Erythroblast (primary cell): ENCODE measurements around the gene RXRG.

Experiments used
- DNase-seq, 2 experiments: peaks; one replicate each; lab custom pipeline; 2025; lab: John Stamatoyannopoulos, UW
- GATA1 ChIP-seq: IDR thresholded peaks from 2 replicates; pipeline ENCODE4 v1.6.1; 2011; ENCODE audit warnings: low read depth, mild to moderate bottlenecking, control low read depth, low read length, moderate library complexity
- POLR2A ChIP-seq: IDR thresholded peaks from 2 replicates; pipeline ENCODE4 v1.6.1; 2011; ENCODE audit warnings: mild to moderate bottlenecking, low read length

The RXRG gene

GRCh38 chr1:165436994-165437393 lies 7.9 kb downstream of the RXRG start:
- no peak for DNase-seq
- TF ChIP-seq POLR2A: no peak
- TF ChIP-seq GATA1: no peak

DNA sequence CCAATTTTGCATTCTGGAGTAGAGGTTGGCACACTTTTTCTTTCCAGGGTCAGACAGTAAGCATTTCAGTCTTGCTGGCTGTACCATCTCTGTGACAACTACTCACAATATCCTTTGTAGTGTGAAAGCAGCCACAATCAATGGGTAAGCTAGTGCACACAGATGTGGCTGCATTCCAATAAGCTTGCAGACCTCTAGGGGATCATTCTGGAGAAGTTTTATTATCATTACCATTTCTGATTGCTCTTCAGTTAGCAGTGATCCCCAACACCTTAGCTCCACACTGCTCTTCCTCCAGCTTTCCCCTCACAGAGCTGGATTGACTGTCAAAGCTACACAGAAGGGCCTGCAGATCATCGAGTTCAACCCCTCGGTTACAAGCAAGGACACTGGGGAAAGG lies 9.1 kb downstream of the RXRG start:
- TF ChIP-seq POLR2A: no peak
- no peak for TF ChIP-seq GATA1
- no peak for DNase-seq

DNA sequence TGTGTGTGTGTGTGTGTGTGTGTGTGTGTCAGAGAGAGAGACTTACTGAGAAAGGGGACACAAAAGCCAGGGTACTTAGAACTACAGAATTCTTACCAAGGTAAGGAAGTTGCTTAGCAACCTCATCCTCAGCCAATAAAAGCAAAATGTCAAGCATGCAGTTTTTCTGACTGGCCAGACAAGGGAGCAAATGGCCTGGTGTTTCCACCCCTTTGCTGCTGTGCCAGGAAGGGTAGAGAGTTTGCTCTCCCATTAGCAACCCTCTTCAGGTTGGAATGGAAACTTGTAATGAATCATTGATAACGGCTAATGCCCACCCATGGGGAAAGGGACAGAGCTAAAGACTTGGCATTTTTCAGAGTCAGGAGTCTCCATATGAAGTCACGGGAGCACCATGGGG lies 10.6 kb downstream of the RXRG start:
- DNase-seq: no peak
- no peak for TF ChIP-seq POLR2A
- no peak for TF ChIP-seq GATA1

GRCh38 chr1:165431079-165431478 lies 13.8 kb downstream of the RXRG start:
- TF ChIP-seq GATA1: no peak
- DNase-seq: no peak

DNA sequence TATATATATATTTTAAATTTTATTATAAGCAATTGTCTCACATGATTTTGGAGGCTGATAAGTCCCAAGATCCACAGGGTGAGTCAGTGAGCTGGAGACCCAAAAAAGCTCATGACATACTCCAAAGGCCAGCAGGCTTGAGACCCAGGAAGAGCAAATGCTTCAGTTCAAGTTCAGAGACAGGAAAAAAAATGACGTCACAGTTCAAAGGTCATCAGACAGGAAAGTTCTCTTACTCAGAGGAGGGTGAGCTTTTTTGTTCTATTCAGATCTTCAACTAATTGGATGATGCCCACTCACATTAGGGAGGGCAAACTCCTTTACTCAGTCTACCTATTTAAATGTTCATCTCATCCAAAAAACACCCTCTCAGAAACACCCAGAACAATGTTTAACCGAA lies 18.2 kb downstream of the RXRG start:
- TF ChIP-seq POLR2A (no peak), GATA1 (no peak)
- DNase-seq: no peak

- DNase-seq: no peak
- TF ChIP-seq GATA1 (no peak), POLR2A (no peak)
Observed at GRCh38 chr1:165425621-165426020, 19.3 kb downstream of the RXRG start.

DNA sequence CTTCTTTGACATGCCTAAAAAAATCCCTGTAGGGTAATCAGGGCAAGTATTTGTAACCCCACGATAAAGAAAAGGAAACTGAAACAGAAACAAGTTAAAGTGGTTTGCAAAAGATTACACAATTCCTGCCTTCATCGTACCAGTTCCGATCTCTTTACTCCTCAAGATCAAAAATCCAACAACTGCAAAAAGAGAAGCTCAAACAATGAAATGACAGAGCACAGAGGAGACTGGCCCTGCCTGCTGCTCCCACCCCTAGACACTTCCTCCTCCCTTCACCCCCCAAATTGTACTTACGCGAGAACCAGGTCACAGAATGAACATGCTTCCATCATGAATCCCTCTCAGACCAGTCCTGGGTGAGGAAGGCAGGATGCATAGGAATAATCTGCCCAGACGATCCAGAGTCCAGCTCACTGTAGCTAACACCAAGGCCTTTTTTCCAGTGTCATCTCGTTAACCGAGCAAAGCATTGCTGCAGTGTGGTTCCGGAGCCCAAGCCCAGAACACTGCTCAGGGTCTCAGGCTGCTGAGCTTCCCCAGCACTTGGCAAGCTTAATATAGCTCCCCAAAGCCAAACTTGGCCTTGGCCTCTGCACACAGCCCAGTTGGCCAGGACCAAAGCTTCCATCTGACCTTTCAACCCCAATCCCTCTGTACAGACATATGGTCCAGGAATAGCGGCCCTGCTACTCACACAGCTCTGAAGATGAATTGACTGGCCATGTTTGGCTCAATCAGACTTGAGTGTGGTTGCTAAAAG lies 20.3 kb downstream of the RXRG start:
- TF ChIP-seq GATA1 (no peak), POLR2A (no peak)
- no peak for DNase-seq

DNA sequence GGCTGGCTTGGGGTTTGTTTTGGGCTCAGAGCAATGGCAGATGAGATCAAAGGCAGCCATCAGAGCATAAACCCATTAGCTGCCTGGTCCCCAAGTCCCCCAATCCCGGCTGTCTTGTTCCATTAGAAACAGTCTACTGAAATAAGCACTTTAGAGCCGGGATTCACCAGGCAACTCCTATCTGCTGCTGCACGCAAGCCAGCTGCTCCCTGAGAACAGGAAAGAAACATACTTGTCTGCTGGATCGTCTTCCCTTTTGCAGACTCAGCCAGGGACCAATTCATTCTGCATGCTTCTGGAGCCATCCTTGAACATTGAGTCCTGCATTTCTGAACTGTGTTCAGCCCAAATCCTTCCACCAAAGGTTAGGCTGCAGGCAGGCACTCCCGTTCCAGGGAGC lies 21.8 kb downstream of the RXRG start:
- TF ChIP-seq GATA1 (no peak), POLR2A (no peak)
- DNase-seq: no peak

- TF ChIP-seq GATA1 (no peak), POLR2A (no peak)
Observed at GRCh38 chr1:165420655-165421054, 24.3 kb downstream of the RXRG start.

GRCh38 chr1:165419839-165420238 lies 25.1 kb downstream of the RXRG start:
- no peak for DNase-seq
- TF ChIP-seq POLR2A (no peak), GATA1 (no peak)

More at GRCh38 chr1:165420655-165421054, 24.3 kb downstream of the RXRG start:
- DNase-seq: no peak

- no peak for TF ChIP-seq GATA1
- no peak for TF ChIP-seq POLR2A
- DNase-seq: no peak
Observed at GRCh38 chr1:165418195-165418594, 26.7 kb downstream of the RXRG start.

- no peak for DNase-seq
Observed at GRCh38 chr1:165416876-165417275, 28.1 kb downstream of the RXRG start.

DNA sequence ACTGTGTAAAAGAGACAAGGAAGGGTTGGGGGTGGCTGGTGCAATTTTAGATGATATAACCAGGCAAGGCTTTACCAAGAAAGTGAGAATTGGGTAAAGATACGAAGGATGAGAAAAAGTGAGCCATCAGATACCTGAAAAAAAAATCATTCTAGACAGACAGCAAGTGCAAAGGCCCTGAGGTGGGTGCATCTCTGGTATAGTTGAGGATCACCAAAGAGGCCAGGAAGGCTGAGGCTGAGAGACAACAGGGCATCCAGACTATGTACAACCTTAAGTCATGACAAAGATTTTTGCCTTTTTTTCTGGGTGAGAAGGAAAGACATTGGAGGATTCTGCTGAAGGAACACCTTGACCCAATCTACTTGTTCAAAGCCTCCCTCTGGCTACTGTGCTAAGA lies 29.9 kb downstream of the RXRG start:
- DNase-seq: no peak
- no peak for TF ChIP-seq POLR2A
- no peak for TF ChIP-seq GATA1

More at GRCh38 chr1:165416876-165417275, 28.1 kb downstream of the RXRG start:
- TF ChIP-seq POLR2A (no peak), GATA1 (no peak)

DNA sequence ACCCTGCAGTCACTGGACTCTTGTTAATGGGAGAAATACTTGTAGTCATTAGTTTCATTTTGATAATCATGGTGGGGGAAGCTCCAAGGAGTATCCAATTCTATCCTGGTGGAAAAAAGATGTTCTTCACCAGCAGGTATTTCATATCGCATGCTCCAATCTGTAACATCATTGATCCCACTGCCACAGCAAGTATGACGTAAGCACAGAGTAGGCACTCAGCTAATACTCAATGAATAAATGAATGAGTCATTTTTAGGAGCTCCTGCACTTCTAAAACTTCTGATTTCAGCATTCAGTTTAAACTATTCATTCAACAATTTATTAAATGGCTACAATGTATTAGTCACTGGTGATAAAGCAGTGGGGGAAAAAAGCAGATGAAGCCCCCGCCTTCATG lies 30.3 kb downstream of the RXRG start:
- TF ChIP-seq POLR2A (no peak), GATA1 (no peak)

DNA sequence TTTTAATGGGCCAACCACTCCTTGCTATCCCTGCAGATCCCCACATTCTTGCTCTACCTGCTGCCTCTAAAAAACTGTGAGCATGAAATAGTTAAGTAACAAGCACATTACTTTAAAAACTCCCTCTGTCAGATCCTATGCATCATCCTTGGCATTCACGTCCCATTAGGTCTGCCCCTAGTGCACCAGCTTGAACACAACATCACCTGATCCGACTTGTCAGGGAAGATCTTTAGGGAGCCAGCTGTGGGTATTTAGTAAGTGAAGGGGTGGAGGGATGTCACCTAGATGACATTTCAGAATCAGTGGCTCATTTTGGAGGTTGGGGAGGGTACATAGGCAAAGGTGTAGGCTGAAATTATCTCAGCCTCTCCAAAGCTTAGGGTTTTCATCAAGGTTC lies 33.5 kb downstream of the RXRG start:
- no peak for DNase-seq
- no peak for TF ChIP-seq POLR2A
- no peak for TF ChIP-seq GATA1

More for the DNA sequence above, 30.3 kb downstream of the RXRG start:
- no peak for DNase-seq
